Transverse colon (tissue), 4 donors: ENCODE measurements around the gene KATNB1.

Experiments used
- EP300 ChIP-seq: sonication (generic); formaldehyde crosslinking; IDR thresholded peaks from one replicate; pipeline ENCODE4 v1.6.1; 2017; ENCODE audit warnings: antibody characterized with exemption, low read depth
- POLR2A ChIP-seq: fragments of 450-650 bp; IDR thresholded peaks from one replicate; pipeline ENCODE4 v1.6.1; 2016; ENCODE audit warnings: antibody characterized with exemption, mild to moderate bottlenecking, moderate library complexity
- POLR2AphosphoS5 ChIP-seq, 3 donors: sonication (generic); formaldehyde crosslinking; IDR thresholded peaks; one replicate each; pipeline ENCODE4 v1.6.1; 2016; ENCODE audit warnings: antibody characterized with exemption in 3 of 3
- TF ChIP-seq, protein P1 (sequence below), 5 experiments: fragments of 200-600 bp in 3 of 5; fragments of 450-650 bp in 2 of 5; sonication (generic) in 3 of 5; IDR thresholded peaks; 1 replicate in 2 of 5; 2 replicates in 3 of 5; pipeline ENCODE4 v1.5.1; 2016 to 2017; ENCODE audit warnings: antibody characterized with exemption in 5 of 5, inconsistent platforms in 3 of 5, mild to moderate bottlenecking in 2 of 5, moderate library complexity in 1 of 5

DNA sequence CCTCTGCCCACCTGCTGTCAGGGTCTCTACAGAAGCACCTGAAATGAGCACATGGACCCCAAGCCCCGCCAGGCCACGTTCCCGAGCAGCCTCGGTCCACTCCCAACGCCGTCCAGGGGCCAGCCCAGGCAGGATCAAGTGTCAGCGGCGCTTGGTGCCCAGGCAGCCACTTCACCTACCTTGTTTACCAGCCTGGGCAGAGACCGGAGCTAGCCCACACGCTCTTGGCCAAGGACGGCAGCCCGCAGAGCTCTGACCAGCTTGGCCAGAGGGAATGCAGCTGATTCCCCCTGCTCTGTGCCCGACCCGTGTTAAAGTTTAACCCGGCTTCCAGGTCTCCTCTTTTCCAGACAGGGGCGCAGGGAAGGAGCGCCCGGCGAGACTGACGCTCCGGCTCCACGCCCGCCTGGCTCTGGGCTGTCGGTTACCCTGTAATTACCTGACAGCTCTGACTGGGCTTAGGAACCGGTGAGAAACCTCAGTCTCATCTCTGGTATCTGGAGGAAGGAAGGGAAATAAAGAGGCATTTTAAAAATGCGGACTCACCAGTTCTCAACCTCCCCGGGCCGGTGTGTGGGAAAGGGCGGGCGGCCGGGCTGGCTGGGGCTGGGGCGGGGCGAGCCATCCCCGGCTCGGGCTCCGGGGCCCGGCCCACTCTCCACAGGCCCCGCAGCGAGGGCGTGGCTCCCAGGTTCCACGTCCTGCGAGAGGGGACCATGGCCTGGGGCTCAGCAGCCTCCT is 62.1 kb downstream of the KATNB1 start:
- TF ChIP-seq, protein P1, sequence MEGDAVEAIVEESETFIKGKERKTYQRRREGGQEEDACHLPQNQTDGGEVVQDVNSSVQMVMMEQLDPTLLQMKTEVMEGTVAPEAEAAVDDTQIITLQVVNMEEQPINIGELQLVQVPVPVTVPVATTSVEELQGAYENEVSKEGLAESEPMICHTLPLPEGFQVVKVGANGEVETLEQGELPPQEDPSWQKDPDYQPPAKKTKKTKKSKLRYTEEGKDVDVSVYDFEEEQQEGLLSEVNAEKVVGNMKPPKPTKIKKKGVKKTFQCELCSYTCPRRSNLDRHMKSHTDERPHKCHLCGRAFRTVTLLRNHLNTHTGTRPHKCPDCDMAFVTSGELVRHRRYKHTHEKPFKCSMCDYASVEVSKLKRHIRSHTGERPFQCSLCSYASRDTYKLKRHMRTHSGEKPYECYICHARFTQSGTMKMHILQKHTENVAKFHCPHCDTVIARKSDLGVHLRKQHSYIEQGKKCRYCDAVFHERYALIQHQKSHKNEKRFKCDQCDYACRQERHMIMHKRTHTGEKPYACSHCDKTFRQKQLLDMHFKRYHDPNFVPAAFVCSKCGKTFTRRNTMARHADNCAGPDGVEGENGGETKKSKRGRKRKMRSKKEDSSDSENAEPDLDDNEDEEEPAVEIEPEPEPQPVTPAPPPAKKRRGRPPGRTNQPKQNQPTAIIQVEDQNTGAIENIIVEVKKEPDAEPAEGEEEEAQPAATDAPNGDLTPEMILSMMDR (IDR thresholded peaks at IDR 0.05), result no peak
- TF ChIP-seq EP300 (no peak), POLR2AphosphoS5 (IDR thresholded peaks at IDR 0.05) (no peak), POLR2A (no peak)
